GM19452 (cell line): ENCODE data around the gene CAPN9.

Experiments
- ATAC-seq: cut with Tn5 transposase; IDR thresholded peaks from one replicate; pipeline ENCODE4 v1.9.1; 2021; ENCODE audit not compliant: unreplicated experiment

CAPN9 gene

DNA sequence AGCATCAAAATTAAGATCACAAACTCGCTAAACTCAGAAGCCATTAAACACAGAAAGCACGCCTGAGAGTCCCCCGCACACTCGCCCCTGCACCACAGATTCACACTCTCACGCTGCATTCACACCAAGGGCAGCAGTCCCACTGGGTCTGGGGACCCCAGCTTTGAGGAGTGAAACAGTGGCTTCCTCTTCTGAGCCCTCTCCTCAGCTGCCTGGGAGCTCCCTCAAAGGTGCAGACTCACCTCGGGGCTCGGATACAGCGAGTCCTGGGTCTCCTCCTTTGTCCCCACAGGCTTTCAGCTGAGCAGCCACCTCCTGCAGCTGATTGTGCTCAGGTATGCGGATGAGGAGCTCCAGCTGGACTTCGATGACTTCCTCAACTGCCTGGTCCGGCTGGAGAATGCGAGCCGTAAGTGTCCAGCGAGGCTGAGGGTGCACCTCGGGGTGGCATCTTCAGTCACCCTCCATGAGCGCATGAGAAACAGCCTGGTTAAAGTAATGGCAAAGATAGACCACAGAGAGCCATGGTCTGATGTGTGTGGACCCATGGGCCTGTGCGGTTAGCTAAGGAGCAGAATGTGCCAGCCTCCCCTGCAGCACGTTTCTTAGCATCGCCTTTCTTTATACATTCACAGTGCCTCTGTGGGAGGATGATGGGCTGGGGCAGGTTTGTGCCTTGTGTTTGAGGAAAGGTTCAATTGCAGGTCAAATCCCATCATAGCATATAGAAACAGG is 47.9 kb downstream of the CAPN9 start:
- no peak for ATAC-seq

DNA sequence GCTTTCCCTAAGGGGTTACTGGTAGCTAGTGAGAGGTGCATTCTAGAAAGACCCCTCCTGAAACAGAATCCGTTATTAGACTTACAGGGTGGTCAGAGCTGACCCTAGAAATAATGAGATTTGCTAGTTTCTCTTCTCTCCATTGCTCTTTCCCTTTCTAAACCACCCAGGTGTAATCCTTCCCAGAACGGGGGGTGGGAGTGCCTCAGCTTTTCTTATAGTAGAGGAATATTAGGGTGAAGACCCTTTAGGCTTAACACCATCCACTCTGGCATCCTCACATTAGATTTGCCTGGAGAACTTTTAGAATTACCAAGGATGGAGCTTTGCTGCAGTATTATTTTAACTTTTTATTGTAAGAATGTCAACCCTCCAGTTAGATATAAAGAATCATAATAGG is 49.4 kb downstream of the CAPN9 start:
- no peak for ATAC-seq

DNA sequence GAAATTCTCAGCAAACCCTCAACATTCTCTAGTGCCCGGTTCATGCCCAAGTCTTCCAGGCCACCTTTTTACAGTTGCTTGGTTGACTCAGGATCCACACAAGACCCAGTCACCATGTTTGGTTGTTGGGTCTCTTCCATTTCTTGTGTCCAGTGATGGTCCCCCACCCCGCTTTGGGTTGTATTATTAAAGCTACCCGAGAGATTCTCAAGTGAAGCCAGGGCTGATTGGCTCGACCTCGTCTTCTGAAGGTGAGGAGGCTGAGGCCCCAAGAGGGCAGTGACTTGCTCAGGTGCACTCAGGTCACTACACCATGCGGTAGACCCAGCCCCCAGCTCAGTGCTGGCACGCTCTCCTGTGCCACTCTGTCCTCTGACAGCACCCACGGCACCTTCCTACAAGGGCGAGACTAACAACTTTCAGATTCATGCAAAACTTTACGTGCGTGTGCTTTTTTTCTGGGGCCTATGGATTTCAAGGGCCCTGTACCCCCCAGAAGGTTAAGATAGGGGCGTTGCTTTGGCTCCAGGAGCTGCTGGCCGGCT is 50.3 kb downstream of the CAPN9 start:
- no peak for ATAC-seq

DNA sequence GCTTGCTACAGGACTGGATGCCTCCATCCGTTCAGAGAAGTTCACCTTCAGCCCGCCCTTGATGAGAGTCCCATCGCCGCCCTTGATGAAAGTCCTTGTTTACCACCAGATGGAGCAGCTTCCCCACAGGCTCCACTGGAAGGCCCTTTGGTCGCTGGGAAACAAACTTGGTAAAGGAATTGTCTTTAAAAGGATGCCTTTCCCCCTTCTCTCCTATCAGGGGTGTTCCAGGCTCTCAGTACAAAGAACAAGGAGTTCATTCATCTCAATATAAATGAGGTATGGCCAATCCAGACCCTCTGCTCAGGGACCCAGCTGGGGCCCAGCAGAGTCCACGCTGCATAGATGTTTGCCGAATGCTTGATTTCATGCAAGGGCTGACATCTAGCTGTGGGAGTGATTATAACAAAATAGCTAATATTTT is 50.8 kb downstream of the CAPN9 start:
- no peak for ATAC-seq

DNA sequence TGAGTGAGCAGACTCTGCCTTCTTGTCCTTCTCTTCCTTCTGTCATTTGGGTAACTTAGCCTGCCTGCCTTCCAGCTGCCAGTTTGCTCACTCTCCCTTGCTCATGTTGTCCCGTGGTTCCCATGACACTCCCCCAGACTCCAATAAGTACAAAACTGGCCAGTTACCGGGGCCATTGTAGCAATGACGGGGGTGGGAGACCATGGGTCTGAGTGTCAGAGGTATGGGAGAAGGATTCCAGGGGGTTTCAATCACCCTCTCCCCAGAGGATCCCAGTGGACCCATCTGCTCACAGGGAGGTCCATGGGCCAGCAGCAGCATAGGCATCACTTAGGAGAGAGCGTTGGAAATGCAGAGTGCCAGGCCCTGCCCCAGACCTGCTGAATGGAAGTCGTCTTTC is 51.3 kb downstream of the CAPN9 start:
- no peak for ATAC-seq

DNA sequence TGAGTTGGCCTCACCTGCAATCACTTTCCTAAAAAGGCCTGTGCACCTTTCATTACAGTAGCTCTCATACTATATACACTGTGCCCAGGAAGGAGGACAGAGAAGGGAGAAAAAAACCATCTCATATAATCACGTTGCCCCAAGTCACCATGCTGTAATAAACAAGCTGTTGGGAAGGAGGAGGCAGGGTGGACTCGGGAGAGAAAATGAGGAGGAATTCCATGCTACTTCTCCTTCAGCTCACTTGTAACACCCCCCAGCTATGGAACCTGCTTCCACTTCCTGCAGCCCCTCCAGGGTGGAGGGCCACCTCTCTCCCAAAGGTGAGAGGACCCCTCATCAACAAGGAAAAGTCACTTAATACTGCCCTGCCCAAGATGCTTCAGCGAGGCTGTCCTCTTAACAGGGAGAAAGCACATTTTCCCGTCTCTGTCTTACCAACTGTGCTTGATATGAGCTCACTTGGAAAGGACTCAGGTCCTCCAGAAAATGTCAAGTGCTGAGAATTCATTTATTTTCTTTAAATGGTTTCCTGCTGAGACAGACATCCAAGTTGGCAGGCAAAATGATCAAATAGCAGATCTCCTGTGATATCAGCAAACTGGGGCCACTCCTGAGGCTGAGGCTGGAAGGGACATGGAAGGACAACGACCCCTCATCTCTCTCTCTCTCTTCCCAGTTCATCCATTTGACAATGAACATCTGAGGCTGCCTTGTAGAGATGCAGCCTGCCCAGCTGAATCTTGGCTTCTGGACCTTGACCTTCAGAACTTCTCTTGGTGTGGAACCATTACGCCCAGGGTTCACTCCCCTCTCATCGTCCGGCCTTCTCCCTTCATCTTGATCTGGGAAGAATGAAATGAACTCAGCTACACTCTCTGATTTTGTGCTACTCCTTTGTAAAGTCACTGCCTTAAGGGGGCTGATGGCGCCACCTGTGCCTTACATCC is 54.0 kb downstream of the CAPN9 start:
- ATAC-seq: no peak

DNA sequence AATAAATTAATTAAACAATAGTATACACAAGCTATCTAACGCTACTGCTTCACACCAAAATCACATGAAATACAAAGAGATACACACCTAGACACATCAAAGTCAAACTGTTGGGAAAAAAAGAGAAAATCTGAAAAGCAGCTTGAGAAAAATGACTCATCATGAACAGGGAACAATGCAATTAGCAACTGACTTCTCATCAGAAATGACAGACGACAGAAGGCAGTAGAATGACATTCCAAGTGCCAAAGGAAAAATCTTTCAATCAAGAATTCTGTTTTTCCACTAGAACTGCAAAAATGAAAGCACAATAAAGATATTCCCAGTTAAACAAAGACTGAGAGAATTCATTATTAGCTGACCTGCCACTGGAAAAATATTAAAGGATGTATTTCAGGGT is 57.2 kb downstream of the CAPN9 start:
- ATAC-seq: no peak

DNA sequence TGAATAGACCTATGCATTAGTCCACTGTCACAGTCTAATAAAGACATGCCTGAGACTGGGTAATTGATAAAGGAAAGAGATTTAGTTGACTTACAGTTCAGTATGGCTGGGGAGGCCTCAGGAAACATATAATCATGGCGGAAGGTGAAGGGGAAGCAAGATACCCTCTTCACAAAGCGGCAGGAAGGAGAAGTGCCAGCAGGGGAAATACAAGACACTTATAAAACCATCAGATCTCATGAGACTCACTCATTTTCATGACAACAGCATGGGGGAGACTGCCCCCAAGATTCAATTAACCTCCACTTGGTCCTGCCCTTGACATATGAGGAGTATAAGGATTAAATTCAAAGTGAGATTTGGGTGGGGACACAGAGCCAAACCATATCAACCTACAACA is 59.4 kb downstream of the CAPN9 start:
- no peak for ATAC-seq

DNA sequence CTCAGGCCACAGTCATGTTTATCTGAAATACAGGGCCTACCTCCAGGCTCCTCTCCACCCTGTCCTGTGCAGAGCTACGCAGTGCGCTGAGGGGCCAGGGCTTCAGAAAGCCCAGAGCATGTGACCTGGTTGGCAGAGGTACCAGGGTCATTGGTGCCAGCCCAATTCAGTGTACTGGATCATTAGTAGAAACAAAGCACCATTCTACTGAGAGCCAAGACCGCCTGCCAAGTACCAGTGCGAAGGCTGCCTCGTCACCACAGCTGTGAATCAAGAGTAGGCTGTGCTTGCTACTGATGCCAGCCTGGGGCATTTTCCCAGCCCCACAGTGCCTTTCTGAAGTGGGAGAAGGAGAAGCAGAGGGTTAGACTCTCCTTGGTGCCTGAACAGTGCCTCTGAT is 59.8 kb downstream of the CAPN9 start:
- ATAC-seq: no peak

DNA sequence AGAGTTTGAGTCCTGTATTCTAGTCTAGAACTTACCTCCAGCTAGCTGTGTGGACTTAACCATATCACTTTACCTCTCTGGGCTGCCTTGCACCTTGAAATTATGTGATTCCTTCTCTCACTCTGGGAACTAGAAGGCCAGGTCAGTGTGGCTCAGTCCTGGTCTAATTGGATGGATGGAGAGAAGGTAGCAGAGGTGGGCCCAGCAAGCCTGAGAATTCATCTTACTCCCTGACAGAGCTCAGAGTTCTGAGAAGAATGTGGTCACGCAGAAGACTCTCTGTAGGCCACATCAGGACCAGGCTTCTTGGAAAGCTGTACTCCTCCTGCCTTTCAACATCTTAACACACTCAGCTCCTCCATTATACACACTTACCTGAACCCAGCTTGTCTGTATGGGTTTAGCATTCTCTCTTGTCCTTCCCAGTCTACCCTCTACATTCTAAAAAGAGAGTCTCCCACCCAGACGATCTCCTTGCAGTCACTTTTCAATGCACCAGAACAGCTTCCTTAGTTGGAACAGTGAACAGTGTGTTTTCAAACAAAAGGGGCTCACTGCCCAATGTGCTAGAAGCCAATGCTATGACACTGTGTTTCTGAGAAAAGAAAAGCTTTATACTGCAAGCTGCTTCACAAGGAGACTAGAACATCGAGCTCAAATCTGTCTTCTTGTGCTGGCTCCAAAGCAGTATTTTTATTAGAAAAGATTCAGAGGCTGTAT is 60.5 kb downstream of the CAPN9 start:
- ATAC-seq: no peak

DNA sequence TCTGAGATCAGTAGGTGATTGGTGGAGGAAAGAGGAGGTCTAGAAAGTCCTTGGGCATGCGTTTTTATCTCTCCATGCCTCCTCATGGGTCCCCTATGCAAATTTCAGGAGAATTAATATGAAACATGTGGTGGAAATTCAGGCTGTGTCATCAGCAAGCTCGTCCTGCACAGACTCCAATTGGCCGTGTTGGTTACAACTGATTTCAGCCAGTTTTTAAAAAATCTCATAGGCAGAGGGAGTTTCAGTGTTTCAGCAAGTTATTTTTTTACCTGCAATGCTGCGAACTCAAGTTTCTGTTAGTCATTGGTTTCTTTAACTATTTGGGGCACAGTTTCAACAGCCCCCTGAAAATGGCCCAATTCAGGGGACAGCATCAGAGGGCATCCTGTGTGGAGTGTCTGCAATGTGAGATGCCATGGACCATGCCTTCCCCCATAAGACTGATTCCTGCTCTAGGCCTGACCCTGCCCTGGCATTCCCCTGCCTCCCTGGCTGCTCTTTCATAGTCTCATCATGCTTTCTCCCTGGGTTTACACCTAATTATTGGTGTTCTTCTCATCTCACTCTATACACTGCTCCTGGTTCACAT is 61.2 kb downstream of the CAPN9 start:
- ATAC-seq: no peak

DNA sequence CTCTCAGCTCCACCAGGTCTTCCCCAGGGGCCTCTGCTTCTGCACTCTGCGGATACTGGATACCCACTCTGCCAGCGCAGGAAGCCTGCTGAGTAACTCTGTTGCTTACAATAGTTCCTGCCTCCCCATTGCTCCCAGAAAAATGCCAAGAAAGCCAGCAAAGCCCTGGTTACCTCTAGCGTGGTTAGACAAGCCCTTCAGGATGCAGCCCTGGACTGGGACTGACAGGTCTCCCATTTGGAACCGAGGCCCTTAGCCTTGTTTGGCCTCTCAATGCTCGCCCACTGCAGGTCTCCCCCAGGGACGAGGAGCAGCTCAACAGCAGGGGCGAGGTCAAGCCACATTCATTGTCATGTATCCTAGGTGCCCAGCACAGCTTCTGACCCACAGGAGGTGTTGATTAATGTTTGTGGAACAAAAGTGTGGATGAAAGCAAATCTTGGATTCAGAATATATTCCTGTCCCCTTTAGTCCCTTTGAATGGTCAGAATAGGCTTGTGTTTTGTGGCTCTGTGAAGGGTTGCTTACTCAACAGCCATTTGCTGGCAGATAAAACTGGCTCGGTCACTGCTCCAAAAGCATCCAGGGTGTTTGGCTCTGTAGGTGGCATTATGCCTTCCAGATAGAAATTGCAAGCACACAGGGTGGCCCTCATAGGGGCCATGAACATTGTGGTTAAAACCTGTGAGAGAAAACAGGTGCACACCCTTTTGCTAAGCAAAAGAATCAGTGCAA is 62.2 kb downstream of the CAPN9 start:
- ATAC-seq: no peak

DNA sequence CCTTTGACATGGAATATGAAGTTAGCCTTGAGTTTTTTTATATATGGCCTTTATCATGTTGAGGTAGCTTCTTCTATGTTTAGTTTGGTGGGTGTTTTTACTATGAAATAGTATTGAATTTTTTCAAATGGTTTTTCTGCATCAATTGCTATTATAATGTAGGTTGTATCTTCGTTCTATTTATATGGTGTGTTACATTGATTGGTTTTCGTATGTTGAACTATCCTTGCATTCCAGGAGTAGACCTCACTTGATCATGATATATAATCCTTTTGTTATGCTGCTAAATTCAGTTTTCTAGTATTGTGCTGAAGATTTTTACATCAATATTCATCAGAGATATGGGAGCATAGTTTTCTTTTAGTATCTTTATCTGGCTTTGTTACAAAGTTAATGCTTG is 65.4 kb downstream of the CAPN9 start:
- no peak for ATAC-seq

DNA sequence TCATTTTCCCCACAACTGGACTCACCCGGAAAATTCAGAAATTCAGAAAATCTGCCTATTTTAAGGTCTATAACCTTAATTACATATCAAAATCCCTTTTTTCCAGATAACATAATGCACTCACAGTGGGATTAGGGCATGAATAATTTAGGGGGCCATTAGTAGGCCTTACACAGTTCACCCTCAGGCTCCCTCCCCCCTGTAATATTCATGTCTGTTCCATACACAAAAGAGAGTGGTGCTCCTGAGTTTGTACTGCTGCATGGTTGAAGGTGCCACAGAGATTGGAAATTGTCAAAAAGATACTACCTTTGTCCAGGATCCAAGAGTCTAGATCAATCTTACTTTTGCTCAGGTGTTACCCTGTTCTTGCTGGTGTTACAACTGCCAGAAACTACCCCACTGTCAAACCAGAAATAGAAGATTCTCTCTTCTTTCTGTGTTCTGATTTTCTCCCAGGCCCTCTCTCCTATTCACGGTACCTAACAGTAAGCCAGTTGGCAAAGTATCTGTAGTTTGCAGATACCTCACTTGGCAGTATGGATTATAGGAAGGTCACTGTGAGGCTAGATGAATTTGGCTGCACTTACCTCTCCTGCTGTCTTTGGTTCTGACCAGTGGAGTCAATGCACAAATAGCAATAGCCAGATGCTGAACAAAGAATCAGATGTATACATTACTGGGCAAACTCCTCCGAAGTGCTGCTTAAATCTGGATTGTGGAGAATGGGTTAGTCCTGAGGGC is 67.9 kb downstream of the CAPN9 start:
- no peak for ATAC-seq

DNA sequence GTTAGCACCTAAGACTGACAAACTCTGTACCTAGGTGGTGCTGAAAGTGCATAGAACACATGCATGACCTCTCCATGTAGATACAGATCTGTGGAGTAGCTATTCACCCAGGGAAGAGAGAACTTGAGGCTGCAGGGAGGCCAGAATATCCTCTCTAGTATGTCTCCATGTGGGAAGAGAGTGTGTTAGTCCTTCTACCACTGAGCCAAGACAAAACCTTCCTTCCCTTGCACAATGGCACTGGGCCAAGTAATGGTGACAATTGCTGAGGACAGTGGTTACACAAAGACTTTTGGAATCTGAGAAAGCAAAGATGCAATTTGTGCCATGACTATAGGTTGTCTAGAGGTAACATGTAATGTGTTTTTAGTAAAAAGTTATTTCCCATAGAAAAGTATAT is 68.8 kb downstream of the CAPN9 start:
- no peak for ATAC-seq

DNA sequence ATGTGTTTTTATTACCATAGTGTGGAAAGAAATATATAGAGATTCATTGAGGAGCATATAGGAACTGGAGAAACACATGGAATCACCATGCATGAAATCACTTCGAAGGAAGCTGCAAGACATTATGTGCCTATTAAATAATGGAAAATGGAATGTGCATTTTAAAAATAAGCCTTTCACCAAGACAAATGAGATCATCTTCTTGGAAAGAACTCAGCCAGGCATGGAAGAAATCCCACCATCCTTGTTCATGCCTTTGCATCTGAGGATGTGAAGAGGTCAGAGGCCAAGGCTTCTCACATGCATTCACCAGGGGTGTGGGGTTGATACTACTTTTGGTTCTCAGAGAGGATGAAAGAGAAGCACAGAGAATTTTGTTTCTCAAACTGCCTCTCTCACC is 71.2 kb downstream of the CAPN9 start:
- no peak for ATAC-seq

DNA sequence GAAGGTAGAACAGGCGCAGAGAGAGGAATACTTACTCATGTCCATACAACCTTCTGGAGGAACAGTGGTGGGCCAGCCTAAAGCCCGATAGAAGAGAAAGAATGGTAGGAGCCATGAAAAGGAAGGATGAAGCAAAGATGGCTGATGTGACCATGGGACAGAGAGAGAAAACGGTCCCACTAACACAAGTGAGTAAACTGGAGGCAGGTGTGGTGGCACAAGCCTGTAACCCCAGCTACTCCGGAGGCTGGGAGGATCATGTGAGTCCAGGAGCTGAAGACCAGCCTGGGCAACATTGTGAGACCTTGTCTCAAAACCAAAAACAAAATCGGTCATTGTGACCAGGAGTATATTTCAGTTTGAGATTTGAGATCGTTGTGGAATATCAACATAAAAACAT is 71.7 kb downstream of the CAPN9 start:
- ATAC-seq: no peak

DNA sequence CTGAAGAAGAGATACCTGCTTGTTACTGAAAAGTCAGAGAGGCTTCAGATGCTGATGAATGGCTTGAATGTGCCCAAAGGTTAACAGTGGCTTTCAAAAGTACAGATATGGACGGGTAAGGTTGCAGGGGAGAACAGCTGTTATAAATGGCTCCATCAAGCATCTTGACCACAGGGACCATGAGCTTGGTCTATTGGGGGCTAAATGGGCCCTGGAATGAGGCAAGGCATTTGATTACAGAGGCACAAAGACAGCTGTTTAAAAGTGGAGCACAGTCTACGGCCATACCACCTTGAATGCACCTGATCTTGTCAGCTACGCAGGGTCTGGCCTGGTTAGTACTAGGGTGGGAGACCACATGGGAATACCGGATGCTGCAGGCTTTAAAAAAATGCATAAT is 72.8 kb downstream of the CAPN9 start:
- no peak for ATAC-seq

DNA sequence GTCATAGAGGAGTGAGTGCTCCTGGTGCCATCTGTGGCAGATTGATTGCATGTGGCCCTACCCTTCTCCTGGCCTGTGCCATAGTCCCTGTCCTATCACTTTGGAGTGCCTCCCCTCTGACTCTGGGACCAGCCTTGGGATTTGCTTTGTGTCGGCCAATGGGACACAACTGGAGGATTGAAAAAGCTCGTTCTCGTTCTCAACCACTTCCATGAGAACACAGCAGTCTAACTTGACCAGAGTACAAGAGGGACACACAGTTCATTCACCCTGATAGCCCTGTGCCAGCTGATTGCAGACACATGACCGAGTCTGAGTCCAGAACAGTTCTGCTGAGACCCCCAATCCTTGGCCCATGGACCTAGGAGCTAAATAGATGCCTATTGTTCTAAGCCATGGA is 73.4 kb downstream of the CAPN9 start:
- no peak for ATAC-seq

DNA sequence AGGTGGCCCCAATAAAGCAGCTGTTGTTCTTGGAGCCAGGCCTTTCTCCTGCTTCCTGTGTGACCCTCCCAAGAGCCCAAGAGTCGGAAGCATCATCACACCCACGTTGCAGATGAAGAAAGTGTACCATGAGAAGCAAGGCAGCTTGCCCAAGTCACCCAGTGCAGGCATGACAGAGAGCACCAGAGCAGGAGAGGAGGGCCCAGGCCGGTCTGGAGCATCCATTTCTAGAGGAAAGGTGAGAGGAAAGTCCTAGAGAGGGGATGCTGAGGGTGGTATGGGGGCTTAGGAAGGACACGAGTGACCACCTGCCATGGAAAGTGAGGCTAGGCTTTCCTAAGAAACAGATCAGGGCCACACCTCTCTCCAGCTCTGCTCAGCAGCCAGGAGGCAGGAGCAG is 74.2 kb downstream of the CAPN9 start:
- no peak for ATAC-seq
